HG03565 (cell line): ENCODE measurements around the gene ROBO1.

ENCODE experiments used
- ATAC-seq: cut with Tn5 transposase; IDR thresholded peaks from one replicate; pipeline ENCODE4 v1.9.1; 2021; ENCODE audit warnings: mild to moderate bottlenecking, moderate library complexity; ENCODE audit not compliant: unreplicated experiment

Gene ROBO1

DNA sequence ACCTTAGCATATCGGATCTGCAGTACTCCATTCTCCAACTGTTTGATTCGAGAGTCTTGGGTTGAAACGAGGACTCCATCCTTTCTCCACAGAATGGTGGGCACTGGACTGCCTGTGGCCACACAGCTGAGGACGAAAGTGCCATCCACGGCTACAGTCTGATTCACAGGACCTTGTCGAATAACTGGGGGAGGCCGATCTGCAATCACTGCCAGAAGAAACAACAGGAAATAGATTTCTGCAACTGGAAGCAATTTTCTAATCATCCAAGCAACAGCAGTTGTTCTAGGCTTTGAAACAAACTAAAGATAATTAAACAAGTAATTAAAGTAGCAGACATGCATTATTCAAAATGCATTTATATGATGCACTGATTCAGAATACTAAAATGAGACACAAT is 1097.7 kb downstream of the ROBO1 start:
- ATAC-seq = no peak

DNA sequence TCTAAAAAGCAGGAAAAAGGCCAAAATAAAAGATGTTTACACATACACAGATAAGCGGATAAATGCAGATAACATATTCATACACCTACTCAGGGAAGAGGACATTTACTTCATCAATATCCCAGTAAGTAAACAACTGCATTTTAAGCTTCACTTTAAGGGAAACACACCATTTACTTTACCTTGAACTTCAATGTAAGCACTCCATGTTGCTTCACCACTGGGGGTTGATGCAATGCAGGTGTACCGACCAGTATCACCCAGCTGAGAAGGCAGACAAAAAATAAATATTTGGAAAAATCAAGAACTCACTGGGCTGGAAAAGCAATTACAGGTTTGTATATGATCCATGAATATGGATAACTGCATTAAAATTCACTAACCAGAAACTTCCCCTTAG is 1099.5 kb downstream of the ROBO1 start:
- no peak for ATAC-seq

DNA sequence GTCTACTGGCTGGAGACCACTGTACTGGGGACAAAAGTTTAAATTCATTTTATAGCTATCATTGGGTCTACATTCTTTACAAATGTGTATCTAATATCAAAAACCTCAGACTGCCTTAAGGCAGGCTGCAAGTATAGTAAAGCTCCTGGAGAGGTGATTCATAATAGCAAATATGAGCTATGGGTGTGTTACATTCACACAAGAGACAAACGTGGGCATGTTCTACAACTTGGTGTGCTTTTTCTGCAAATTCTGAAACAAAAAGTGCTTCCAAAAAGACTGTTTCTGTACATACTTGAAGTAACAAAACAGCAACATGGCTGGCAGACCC is 1101.4 kb downstream of the ROBO1 start:
- no peak for ATAC-seq

DNA sequence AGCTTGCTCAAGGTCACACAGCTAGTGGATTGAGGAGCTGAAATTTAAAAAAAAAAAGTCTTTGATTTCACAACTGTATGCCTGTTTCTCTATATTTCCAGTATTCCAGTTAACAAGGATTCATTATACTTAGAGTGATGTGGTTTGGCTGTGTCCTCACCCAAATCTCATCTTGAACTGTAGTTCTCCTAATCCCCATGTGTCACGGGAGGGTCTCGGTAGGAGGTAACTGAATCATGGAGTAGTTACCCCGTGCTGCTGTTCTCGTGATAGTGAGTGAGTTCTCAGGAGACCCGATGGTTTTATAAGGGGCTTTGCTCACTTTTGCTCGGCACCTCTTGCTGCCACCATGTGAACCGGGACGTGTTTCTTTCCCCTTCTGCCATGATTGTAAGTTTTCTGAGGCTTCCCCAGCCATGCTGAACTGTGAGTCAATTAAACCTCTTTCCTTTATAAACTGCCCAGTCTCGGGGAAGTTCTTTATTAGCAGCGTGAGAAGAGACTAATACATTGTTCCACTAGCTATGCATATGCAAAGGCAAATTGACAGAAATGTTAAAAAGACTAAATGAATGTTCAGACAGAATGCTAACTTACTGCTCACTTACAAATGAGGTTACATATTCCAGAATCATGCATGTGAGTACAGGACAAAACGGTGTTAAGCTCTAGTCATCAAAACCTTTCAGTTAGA is 1101.9 kb downstream of the ROBO1 start:
- ATAC-seq = no peak

DNA sequence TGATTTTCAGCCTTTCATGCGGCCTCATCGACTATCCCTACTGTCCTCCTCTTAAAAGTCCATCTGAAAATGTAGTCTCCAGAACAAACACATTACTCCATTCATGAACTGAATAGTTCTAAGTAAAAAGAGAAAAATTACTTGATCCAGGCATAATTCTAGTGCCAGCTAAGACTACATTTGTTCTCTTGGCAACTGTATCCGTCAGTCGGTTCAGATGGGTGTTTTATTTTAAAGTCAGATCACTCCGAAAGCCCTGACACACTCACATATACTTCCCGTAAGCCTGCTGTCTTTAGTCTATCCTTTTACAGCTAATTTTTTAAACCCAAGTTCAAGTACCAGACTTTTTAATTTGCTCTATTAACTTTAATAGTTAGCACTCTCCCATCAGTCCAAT is 1102.7 kb downstream of the ROBO1 start:
- no peak for ATAC-seq

DNA sequence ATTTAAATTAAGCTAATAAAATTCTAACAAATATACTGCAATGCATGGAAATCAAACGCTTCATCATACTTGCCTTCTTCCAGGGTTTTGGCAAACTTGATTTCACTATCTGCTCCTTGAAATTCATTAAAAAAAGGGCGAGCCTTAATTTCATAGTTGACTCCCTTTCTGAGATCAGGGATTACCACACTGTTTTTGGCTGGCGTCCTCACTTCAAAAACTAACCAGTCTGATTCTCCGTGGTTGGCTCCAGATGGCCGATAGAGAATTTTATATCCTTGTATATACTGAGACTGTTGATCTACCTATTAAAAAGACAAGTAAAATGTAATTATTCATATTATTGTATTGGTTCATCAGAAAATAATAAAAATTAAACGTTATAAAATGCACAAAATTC is 1106.8 kb downstream of the ROBO1 start:
- ATAC-seq = no peak

DNA sequence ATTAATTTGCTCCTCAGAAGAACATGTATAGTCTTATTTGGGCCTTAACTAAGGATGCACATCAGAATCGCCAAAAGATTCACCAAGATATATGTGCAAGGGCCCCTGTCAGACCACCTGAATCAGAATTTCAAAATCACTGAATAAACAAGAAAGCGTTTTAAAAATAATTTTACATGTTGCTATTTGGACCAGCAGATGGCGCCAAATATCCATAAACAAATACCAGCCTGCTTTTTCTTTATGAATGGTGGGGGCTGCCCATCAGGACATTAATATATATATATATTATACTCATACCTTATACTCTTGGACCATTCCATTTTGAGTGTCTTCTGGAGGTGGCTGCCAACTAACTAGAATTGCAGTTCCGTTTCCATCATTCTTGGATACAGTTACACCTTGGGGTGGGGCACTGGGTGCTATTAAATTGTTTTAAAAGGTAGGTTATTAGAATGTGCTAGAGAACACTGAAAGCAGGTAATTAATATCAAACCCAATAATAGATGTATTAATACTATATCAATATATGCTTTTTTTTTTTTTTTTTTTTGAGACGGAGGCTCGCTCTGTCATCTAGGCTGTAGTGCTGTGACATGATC is 1108.3 kb downstream of the ROBO1 start:
- no peak for ATAC-seq

DNA sequence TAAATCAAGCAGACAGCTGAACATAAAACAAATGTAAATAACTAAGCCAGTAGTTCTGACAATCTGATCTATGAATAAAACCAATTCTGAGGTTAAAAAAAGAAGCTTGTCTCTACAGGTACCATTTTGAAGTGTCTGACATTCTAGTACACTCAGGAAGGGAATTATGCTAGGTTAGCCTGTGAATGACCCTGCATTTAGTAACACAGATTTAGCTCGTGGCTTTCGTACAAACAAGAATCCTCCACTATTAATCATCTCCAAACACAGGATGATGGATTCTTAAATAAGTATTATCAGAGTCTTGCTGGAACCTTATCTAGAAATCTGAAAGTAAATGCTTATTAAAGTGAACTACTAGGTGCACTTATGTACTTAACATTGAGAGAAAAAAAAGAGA is 1120.1 kb downstream of the ROBO1 start:
- ATAC-seq = no peak

DNA sequence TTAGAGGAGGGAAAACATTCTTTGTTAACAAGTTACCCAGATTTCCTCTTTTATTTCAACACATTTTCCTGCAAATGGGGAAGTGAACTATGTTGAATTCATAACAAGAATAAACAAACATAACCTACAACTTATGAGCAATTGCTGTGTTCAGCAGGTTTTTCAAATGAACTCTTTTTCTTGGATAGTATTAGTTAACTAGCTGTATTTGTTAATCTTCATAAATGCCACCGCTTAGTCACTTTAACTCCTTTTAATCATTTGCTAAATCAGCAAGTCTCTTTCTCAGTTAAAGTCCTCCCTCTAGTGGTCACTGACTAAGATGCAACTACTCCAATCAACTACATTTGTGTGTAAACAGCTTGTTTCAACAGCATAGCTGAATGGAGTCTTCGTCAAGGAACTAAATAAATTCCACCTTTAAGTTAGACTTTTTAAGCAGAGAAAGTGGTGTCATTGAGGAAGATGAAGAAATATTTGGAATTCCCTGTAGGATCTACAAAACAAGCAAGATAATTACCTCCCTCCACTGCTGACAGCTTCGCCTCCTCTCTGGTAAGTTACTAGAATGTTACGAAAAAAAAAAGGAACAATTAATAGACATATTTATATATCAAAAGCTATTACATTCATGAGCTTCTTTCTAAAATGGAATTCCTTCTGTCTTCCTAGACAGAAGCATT is 1122.0 kb downstream of the ROBO1 start:
- ATAC-seq = peak; percentile 82

DNA sequence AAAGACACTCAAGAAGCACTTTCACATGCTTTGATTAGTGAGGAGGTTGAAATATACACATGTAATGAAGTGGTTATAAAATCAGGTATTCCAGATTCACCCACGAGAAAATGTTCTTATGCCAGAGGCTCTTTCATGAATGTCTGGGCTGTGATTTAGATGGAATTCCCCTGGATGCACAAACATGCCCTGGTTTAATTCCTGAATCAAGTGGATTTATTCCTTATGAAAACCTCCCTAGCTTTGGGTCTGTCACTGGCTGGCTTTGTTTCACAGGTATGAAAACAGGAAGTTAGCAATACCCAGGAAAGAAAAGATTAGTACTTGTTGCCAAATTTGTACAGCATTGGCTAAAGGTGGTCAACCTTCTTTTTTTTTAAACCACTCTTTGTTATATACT is 1123.0 kb downstream of the ROBO1 start:
- no peak for ATAC-seq

DNA sequence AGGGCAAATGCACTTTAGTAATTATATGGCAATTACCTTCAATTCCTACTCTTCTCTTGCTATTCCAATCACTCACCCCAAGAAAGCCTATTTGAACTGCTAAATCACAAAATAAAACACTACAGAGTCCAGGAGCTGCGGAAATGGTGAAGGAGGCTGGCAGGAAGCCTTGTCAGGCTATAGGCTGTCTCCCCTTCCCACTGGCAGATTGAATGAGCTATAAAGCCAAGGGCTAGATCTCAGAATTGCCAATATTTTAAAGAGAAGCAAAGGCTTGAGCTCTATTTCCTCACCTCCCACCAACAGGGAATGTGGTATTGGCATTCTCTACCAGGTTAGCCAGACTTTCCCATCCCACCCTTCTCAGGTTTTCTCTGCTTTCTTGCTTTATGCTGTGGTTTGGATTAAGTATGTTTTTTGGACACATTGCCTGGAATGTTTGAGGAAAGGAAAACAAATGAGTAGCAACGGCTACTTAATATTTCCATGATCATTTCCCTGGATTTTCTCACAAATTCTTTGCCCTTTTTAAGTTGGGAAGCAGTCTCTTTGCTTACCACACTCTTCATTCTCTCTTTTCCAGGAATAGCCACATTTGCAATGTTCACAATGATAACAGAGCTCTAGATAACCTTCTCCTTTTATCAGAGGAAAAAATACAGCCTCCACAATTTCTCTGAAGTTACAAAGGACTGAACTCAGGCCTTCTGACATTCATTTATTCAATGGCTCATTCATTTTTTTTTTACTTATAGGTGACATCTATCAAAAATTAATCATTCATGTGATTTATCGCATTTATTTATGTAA is 1125.4 kb downstream of the ROBO1 start:
- ATAC-seq = no peak

DNA sequence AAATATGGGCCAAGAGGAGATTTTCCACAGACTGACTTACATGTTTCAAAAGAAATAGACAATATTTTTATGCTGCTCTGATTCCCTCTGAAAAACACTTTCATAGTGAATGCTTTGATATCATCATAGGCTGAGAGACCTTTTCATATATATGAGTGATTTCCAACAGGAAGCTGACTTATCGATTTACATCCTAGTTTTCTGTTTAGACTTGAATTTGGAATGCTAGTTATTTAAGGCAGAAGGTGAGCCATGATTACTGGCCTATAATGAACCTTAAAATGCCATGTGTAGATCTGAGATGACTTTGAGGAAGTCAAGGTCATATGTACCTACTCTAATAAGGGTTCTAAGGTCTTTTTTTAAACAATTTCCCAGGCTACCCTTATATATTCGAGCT is 1126.1 kb downstream of the ROBO1 start:
- ATAC-seq = no peak

DNA sequence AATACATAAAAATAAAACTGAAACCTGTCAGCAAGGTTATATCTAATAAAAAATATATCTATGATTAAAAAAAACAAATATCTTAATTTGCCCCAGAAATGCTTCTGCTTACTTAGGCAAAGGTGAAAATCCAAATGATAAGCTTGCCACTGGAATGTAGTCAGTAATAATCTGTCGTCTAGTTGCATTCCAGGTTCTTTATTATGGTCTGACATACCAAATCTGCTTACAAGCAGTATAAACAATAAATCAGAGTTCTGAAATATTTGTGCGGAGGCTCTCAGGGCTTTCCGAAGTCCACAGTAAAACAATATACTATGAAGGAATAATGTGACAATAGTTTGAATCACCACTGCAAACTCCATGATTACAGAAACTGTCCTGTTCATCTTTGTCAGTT is 1133.5 kb downstream of the ROBO1 start:
- no peak for ATAC-seq

DNA sequence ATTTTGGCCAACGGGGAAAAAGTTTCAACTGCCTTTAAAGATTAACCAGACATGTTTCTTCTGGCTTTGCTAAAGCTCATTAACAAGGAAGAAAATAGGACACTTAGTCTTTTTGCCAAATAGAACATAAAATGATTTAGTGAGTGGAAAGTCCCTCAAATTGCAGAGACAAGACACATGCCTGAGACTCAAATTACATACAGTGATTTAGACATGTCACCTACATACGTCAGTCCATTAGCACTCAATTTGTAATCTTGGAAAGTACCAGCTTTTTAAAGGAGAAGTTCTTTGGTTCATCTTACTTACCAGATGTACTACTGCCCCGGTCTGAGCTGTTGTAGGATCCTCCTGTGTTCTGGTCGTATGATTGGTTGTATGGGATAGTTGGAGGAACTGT is 1134.2 kb downstream of the ROBO1 start:
- ATAC-seq = no peak

DNA sequence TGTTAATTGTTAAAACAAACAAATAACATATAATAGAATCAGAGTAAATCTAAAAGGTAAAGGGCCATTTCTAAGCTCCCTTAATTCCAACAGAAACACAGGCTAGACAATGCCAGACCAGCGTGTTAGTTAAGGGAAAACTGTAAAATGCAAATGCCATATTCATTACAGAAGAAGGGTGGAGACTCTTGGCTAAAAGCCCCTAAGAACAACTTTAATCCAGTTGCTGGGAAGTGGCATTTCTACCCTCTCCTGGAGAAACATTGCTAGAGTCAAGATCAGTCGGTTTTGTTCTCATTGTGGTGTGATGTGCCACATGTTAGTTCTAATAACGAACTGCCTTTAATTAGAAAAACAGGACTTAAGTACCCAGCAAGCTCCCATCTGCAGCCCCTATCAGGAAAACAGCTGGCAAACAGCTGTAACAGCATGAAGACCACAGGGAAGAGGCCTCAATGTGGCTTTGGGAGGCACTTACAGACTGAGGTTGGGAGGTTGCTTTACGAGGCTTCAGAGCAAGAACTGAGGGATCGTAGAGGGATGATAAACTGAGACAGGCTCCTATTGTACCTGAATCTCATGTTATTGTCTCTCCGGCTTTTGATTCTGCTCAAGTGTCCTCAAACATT is 1134.8 kb downstream of the ROBO1 start:
- no peak for ATAC-seq

DNA sequence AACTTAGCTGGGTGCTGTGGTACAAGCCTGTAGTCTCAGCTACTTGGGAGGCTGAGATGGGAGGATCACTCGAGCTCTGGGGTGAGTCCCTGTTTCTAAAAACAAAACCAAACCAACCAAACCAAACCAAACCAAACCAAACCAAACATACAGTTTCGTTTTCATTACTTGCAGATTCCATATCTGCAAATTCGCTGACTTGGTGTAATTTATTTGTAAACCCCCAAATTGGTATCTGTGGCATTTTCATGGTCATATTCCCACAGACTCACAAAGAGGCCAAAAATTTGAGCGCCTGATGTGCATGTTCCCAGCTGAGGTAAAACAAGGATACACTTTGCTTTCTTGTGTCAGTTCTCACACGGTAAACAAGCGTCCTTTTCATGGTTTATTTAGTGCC is 1138.3 kb downstream of the ROBO1 start:
- no peak for ATAC-seq

DNA sequence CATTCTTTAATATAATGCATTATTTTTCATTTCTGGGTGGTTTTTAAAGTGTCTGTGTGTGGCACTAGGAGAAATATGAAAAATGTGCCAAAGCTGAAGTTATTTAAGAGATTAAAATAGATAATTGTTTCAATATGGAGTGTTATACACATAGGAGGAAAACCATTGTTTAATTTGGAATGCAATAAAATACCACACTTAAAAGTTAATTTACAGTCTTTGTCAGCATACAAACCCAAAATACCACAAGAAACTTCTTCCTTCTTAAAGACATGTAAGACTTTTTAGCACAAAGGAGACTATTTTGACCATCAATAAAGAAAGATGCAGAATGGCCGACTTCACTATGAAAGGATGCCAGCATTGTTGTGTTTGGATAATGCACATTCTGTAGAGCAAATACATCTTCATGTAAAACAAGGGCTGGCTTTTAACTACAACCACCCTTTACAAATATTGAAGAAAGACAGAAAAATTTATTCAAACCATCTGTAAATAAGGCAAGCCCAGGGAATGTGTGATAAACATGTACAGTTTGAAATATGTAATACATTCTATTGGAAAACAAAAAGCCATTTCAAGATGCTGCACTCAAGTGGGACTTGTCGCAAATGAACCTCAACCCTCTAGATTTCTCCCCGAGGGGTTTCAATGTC is 1146.6 kb downstream of the ROBO1 start:
- no peak for ATAC-seq

DNA sequence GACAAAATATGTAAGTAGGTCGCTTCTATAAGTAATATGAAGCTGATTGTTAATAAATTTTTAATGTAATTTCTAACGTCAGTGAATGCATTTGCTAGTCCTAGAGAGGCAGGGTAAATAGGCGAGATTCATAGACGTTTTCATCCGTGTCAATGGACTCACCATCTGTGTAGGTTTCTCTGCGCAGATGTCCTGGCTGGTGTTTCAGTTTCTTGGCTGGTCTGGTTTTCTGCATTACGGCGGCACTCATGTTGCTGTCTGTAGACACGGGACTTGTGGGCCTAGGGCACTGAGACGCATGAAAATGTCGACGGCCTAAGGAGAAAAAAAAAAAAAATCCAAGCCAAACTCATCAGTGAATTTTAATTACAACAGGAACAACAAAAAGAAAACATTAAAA is 1153.3 kb downstream of the ROBO1 start:
- ATAC-seq = no peak

DNA sequence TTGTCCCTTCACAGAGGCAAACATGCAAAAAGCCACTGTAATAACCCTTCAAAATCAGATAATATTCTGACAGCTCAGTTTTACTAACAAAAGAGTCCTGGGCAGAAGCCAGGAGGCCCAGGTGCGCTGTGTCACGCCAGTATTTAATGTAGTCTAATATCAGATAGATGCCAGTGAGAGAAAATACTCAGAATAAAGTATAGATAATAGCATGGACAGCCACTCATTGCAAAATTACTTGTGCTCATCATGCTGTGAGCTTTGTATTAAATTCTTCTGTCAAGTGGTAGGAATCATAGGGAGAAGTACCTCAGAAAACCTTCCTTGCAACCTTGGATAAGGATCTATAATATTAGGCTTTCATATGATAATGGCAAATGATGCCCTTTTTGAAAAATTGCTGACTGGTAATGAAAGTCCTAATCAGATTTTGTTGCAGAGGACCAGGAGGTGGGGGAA is 1154.3 kb downstream of the ROBO1 start:
- ATAC-seq = no peak

DNA sequence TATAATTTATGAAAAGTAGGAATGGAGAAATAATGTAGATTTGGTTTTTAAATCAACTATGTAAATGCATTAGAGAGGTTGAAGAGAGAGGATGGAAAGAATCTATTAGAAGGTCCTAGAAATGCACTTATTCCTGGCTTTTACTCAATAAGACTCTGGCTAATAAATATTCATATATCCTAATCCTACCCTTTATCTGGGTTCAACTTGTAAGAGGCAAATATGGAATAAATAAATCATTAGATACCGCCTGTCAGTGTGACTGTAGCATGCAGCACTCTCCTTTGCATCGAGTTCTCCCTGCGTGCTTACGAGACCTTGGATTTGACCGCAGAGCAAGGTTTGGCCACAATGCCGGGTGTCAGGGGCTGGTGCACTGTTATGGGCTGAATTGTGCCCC is 1156.5 kb downstream of the ROBO1 start:
- ATAC-seq = no peak
